NT2/D1 (cell line): Measurements from ENCODE around the gene GP1BB.

Source experiments
- YY1 ChIP-seq: IDR thresholded peaks from 2 replicates; pipeline ENCODE4 v1.6.1; 2011; ENCODE audit not compliant: insufficient read length, insufficient read depth
- ZNF274 ChIP-seq: IDR thresholded peaks from 2 replicates; pipeline ENCODE4 v1.6.1; 2011; ENCODE audit warnings: mild to moderate bottlenecking, low read depth, low read length

GRCh38 chr22:19740586-19740985 lies 17.2 kb downstream of the GP1BB start:
- TF ChIP-seq ZNF274 (no peak), YY1 (no peak)
